HFFc6 (cell line): ENCODE results near the gene PTPRR. TPM values are rescaled to one million over a fixed set of nuclear protein-coding genes. Genes with fewer than 3 reads are reported as not detected.

Source experiments
- DNase-seq: peaks from one replicate; pipeline ENCODE4 v3.0.0-alpha.2; 2018
- H3K27ac Mint-ChIP-seq: 2 replicates; pipeline ENCODE4 v1.8.0; 2020; ENCODE audit warnings: mild to moderate bottlenecking, mixed read lengths
- H3K27me3 Mint-ChIP-seq: 2 replicates; pipeline ENCODE4 v1.8.0; 2021; ENCODE audit warnings: mild to moderate bottlenecking, moderate library complexity, mixed read lengths; ENCODE audit not compliant: insufficient read depth
- H3K36me3 Mint-ChIP-seq: 2 replicates; pipeline ENCODE4 v1.8.0; 2021; ENCODE audit warnings: low read depth, mixed read lengths
- H3K4me1 Mint-ChIP-seq: 2 replicates; pipeline ENCODE4 v1.8.0; 2020; ENCODE audit warnings: low read depth, mixed read lengths
- H3K4me3 Mint-ChIP-seq: 2 replicates; pipeline ENCODE4 v1.8.0; 2020; ENCODE audit warnings: mild to moderate bottlenecking, moderate library complexity, mixed read lengths
- H3K9me3 Mint-ChIP-seq: 2 replicates; pipeline ENCODE4 v1.8.0; 2020; ENCODE audit warnings: mild to moderate bottlenecking, mixed read lengths
- CTCF ChIP-seq: fragments of 200-600 bp; sonication (generic); IDR thresholded peaks from 2 replicates; pipeline ENCODE4 v1.5.0; 2021; ENCODE audit warnings: antibody characterized with exemption, mild to moderate bottlenecking
- total RNA-seq, 6 experiments: library from RNA; stranded (reverse); fragmentation: NEBNext Ultra II Directional; extraction: Animal tissue kit (Norgen Biotek cat#: 25700); gene quantifications; 2 replicates in 1 of 6; 3 replicates in 5 of 6; pipeline ENCODE4 v1.2.3, GENCODE V29; 2021

Gene PTPRR
- total RNA-seq, 6 experiments from 2014 or later = 0.40 to 1.1 (median 0.48) TPM

DNA sequence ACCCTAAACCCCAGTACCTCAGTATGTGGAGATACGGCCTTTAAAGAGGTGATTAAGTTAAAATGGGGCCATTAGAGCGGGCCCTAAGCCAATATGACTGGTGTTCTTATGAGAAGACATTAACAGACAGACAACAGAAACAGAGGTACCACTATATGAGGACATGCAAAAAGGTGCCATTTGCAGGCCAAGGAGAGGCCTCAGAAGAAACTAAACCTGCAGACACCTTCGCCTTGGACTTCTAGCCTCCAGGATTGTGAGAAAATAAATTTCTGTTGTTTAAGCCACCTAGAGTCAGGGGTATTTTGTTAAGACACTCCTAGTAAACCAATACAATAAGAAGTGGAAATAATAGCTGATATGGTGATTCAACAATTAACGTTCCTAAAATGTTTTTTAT, 315.9 kb downstream of the PTPRR start:
- peaks cover 6% of the 10 kb centered on the region for H3K36me3 Mint-ChIP-seq
- no peaks in the 10 kb centered on the region for H3K9me3 Mint-ChIP-seq
- no peak overlapping the region for H3K27ac Mint-ChIP-seq
- peaks cover 6% of the 10 kb centered on the region; the same call in 1 of the 2 replicates for H3K27me3 Mint-ChIP-seq
- peaks cover 65% of the 10 kb centered on the region for H3K4me1 Mint-ChIP-seq
- TF ChIP-seq CTCF = no peak
- no peak for DNase-seq
- no peak overlapping the region for H3K4me3 Mint-ChIP-seq

- peaks cover 6% of the 10 kb centered on the region for H3K36me3 Mint-ChIP-seq
- TF ChIP-seq CTCF = no peak
- peak; percentile 7 for DNase-seq
- no peak overlapping the region for H3K27ac Mint-ChIP-seq
- H3K4me1 Mint-ChIP-seq = peaks cover 50% of the 10 kb centered on the region
- no peaks in the 10 kb centered on the region for H3K9me3 Mint-ChIP-seq
- peak overlapping the region; percentile 8; the same call in 1 of the 2 replicates for H3K4me3 Mint-ChIP-seq
- no peaks in the 10 kb centered on the region for H3K27me3 Mint-ChIP-seq
Measured at GRCh38 chr12:70603044-70603443, 317.5 kb downstream of the PTPRR start.

- Mint-ChIP-seq H3K9me3 (no peaks in the 10 kb centered on the region), H3K4me1 (peaks cover 22% of the 10 kb centered on the region), H3K27ac (no peak overlapping the region), H3K36me3 (0 out of 2 replicates have a peak, but pooled peaks cover 8% of the 10 kb centered on the region), H3K4me3 (no peak overlapping the region), H3K27me3 (no peaks in the 10 kb centered on the region)
- TF ChIP-seq CTCF = no peak
- no peak for DNase-seq
Measured at GRCh38 chr12:70598467-70599193, 321.9 kb downstream of the PTPRR start.

GRCh38 chr12:70592664-70593063, 327.9 kb downstream of the PTPRR start:
- no peak for TF ChIP-seq CTCF
- Mint-ChIP-seq H3K9me3 (no peaks in the 10 kb centered on the region), H3K27me3 (no peaks in the 10 kb centered on the region; the same call in 1 of the 2 replicates), H3K4me3 (no peak overlapping the region), H3K36me3 (0 out of 2 replicates have a peak, but pooled peaks cover 8% of the 10 kb centered on the region), H3K27ac (no peak overlapping the region), H3K4me1 (peaks cover 20% of the 10 kb centered on the region)
- no peak for DNase-seq

DNA sequence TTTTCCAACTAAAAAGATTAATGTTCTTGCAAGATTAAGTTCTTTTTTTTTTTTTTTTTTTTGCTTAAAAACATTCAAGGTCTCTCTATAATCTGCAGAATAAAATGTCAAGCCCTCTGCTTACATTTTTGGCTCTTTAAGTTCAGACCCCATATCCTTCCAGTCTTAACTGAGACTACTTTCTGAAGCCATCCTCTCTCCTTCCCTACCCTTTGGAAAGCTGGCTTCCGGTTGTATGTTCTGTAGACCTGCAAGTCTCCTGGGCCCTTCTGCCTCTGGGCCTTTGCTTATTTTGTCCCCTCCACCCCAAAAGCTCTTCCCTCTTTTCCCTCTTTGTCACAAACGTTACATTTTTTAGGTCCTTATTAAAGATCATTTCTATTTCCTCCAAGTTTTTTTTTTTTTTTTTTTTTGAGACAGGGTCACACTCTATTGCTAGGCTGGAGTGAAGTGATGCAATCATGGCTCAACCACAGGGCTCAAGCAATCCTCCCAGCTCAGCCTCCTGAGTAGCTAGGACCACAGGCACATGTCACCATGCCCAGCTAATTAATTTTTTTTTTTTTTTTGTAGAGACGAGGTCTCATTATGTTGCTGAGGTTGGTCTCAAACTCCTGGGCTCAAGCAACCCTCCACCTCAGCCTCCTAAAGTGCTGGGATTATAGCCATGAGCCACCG, 329.9 kb downstream of the PTPRR start:
- Mint-ChIP-seq H3K27me3 (no peaks in the 10 kb centered on the region; the same call in 1 of the 2 replicates), H3K36me3 (0 out of 2 replicates have a peak, but pooled peaks cover 8% of the 10 kb centered on the region), H3K4me3 (no peak overlapping the region), H3K9me3 (no peaks in the 10 kb centered on the region), H3K27ac (no peak overlapping the region), H3K4me1 (peaks cover 20% of the 10 kb centered on the region)
- no peak for TF ChIP-seq CTCF
- no peak for DNase-seq
